ENCODE results near the gene IL5RA. TPM values are rescaled to one million over a fixed set of nuclear protein-coding genes. Genes with fewer than 3 reads are reported as not detected.

Gene IL5RA
- total RNA-seq, 2 experiments from 2014 or later, result not detected

DNA sequence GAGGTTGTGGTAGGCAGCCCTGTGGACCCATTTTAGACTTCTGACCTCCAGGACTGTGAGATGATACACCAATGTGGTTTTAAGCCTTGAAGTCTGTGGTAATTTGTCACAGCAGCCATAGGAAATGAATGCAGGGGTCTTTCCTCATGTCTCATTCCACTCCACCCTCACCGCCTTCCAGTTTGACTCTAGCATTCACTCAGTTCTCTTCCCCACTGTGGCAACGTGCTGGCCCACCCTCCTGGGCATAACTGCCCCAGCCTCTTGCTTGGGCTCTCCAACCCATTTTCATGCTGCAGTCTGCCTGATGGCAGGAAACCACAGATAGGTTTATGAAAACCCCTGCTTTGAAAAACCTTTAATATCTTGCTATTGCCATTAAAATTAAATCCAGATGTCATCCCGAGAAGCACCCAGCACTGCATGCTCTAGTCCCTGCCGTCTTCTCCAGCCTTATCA is 9.2 kb upstream of the IL5RA start:
- Mint-ChIP-seq H3K4me3 (no peak overlapping the region), H3K36me3 (no peaks in the 10 kb centered on the region), H3K27me3 (no peaks in the 10 kb centered on the region), H3K4me1 (no peaks in the 10 kb centered on the region), H3K9me3 (no peaks in the 10 kb centered on the region), H3K27ac (no peak overlapping the region)
- DNase-seq, result no peak

DNA sequence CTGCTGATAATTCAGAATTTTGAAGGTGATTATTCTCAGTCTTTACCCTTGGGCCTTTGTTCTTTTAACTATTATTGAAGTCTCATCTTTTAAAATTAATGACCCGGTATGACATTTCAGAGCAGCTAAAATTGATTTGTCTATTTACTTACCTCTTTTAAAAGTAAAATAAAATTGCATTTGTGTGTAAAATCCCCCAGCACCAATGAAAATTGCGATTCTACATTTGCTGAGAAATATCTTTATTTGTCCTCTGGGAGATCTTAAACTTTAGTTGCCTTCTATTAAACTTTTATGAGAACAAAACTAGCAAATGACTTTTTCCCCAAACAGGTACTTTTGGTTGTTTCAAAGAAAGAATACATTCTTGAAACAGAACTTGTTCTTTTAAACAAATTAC is 7.5 kb upstream of the IL5RA start:
- Mint-ChIP-seq H3K36me3 (no peaks in the 10 kb centered on the region), H3K4me3 (no peak overlapping the region), H3K9me3 (no peaks in the 10 kb centered on the region), H3K27me3 (no peaks in the 10 kb centered on the region), H3K4me1 (no peaks in the 10 kb centered on the region), H3K27ac (no peak overlapping the region)
- no peak for DNase-seq

DNA sequence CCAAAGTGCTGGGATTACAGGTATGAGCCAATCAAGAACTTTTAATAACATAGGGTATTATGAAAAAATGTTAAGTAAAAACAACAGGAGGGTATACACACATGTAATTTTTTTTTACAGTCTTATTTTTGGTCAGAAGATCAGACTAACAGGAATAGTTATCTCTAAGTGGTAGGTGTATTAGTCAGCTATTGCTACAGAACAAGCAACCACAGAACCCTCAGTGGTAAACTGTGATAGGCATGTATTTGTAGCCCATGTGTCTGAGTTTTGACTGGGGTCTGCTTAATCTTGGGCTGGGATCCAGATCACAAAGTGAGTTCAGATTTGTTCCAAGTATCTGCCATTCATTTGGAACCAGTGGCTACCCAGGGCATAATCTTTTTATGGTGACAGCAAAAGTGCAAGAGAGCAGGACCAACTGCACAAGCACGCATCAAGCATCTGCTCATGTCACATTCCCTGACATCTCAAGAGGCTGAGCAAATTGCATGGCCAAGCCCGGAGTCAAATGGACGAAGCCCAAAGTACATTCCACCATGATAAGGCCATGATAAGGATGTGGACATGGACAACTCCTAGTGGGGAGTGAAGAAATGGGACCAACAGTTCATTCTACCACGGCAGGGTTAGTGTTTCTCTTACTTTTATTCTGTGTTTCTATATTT is 3.0 kb upstream of the IL5RA start:
- peaks cover 5% of the 10 kb centered on the region for H3K27me3 Mint-ChIP-seq
- H3K27ac Mint-ChIP-seq, result no peak overlapping the region
- H3K4me3 Mint-ChIP-seq, result no peak overlapping the region
- H3K9me3 Mint-ChIP-seq, result no peaks in the 10 kb centered on the region
- peaks cover 4% of the 10 kb centered on the region for H3K4me1 Mint-ChIP-seq
- no peaks in the 10 kb centered on the region for H3K36me3 Mint-ChIP-seq
- no peak for DNase-seq

DNA sequence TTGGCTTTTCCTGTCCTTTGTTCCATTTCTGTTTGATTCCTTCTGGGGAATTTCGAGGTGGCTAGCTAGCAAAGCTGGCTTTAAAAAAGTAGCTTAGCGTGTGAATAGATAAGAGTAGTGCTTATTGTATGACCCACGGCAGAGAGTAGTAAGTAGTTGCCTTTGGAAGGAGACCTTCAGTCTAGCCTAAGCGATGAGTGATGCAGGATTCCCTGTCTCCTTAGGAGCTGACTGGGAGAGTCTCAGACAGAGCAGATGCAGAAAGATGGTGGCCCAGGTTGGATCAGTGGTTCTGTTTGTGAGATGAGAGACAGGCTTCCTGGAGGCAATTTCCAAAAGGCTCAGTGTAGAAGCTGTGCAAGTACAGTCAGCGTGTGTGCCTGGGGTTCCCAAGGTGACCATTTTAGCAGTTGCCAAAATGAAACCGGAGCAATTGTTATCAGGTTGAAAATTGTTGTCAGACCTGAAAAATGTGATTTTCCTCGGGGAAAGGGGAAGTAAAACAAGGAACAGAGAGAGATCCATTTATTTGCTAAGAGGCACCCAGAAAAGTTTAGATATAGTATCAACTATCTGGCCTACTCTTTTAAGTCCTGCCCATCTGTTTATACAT is 681 bp upstream of the IL5RA start:
- H3K27ac Mint-ChIP-seq, result no peak overlapping the region
- H3K4me3 Mint-ChIP-seq, result no peak overlapping the region
- peaks cover 14% of the 10 kb centered on the region for H3K27me3 Mint-ChIP-seq

DNA sequence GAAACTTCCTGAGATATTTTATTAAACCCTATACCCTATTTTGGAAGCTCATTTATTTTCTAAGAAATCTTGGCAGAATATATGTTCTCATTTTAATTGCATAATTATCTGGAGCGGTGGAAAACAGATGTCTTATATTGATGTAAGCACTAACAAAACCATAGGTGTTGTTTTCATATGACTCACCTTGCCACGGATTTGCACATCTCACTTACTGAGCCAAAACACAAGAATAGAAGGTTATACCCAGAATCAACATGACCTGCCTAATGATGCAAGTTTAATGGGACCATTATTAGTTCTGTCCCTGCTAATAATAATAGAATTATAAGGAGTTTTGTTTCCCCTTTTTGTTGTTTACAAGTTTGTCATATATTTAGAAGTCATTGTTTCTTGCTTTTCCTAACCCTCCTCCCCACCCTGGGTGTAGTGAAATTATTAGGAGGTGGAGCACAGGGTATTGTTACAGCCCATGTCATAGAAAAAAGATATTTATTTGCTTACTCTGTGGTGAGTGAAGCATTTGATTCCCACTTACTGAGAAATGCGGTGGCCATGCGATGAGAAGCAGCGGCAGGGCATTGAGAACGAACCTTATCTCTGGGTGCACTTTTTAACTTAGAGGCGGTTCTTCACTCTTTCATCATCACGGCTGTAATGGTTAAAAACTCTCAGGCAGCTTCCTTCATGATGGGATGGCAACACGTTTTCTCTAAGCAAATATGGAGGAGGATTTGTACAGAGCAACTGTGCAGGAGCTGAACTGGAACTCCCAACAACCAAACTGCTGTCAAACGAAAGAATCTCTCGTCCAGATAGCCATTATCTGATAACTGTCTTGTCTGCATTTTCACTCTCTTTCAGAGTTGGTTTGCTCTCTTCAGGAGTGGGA is 521 bp downstream of the IL5RA start:
- Mint-ChIP-seq H3K36me3 (no peaks in the 10 kb centered on the region), H3K4me1 (peaks cover 4% of the 10 kb centered on the region), H3K27ac (no peak overlapping the region), H3K4me3 (no peak overlapping the region), H3K27me3 (peaks cover 17% of the 10 kb centered on the region), H3K9me3 (no peaks in the 10 kb centered on the region)
- no peak for DNase-seq

More for the DNA sequence above, 681 bp upstream of the IL5RA start:
- H3K9me3 Mint-ChIP-seq, result no peaks in the 10 kb centered on the region
- DNase-seq, result no peak
- H3K36me3 Mint-ChIP-seq, result no peaks in the 10 kb centered on the region
- peaks cover 4% of the 10 kb centered on the region for H3K4me1 Mint-ChIP-seq

DNA sequence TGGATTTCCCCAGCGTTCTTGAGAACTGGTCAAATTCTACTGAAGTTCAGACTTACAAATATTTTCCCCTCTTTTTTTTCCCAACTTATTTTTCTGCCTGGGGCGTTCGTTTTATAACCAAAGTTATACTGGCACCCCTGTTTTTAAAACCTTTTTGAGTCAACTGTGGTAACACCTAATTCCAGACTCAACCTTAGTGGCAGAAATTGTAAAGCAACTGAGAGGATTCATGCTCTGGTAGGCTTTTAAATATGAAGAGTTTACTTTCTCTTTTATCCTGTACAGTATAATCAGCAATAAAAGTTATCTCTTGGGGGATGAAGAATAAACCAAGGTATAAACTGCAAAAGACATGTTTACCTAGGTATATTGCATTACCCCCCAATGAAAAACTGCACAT is 2.3 kb downstream of the IL5RA start:
- DNase-seq, result no peak
- Mint-ChIP-seq H3K36me3 (no peaks in the 10 kb centered on the region), H3K27me3 (peaks cover 17% of the 10 kb centered on the region), H3K4me3 (no peak overlapping the region), H3K27ac (no peak overlapping the region), H3K4me1 (peaks cover 4% of the 10 kb centered on the region), H3K9me3 (no peaks in the 10 kb centered on the region)

DNA sequence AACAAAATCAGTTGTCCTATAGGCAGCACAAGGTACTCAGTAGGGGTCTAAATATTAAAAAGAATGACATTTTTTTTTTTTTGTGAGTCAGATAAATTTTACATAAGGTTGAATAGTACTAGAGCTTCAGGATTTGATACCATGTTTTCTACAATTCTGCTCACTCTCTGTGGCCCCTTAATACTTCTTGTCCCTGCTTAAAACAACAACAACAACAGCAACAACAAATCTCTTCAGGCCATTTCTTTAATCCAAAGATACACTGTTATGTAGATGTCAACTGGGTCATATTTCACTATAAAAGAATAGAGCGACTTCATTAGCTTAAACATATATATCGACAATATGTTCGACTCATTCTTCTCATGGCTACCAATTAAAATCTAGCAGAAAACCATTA is 3.0 kb downstream of the IL5RA start:
- Mint-ChIP-seq H3K9me3 (no peaks in the 10 kb centered on the region), H3K36me3 (no peaks in the 10 kb centered on the region), H3K4me3 (no peak overlapping the region), H3K27me3 (peaks cover 17% of the 10 kb centered on the region), H3K4me1 (peaks cover 4% of the 10 kb centered on the region), H3K27ac (no peak overlapping the region)
- DNase-seq, result no peak

DNA sequence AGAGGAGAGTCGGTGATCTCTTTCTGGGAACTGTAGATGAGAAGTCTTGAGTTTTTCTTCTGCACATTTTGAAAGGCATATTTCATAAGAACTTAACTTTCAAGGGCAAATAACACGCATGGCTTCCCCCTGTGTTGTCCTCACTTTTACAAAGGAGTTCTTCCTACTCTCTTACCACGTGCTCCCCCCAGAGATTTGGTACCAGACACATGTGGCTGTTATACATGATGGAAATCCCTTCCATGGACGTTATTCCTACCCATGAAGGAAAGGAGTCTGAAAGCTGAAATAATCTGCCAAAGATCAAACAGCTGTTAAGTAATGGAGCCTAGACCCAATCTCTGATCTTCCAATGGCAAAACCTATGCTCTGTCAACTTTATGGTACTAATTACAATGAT is 4.4 kb downstream of the IL5RA start:
- no peak overlapping the region for H3K4me3 Mint-ChIP-seq
- no peak for DNase-seq
- H3K27me3 Mint-ChIP-seq, result peaks cover 14% of the 10 kb centered on the region
- no peak overlapping the region for H3K27ac Mint-ChIP-seq
- no peaks in the 10 kb centered on the region for H3K9me3 Mint-ChIP-seq
- H3K4me1 Mint-ChIP-seq, result peaks cover 4% of the 10 kb centered on the region
- H3K36me3 Mint-ChIP-seq, result no peaks in the 10 kb centered on the region

DNA sequence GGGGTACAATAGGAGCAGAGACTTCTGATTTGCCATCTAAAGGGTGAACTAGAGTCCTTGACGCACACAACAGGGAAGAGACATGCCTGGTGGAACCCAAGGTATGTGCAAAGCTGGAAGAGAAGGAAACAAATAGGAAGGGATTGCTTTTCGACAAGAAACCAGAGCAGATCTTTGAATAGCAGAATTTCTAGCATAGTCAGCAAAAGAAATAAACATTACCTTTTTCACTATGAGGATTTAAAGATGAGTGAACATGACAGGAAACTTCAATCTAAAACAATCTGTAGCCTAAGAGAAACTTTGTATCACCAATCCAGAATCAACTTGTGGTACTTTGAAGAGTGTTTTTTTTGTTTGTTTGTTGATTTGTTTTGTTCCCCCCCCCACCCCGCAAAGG is 4.9 kb downstream of the IL5RA start:
- H3K36me3 Mint-ChIP-seq, result no peaks in the 10 kb centered on the region
- no peak overlapping the region for H3K27ac Mint-ChIP-seq
- DNase-seq, result no peak
- H3K4me3 Mint-ChIP-seq, result no peak overlapping the region
- H3K27me3 Mint-ChIP-seq, result peaks cover 11% of the 10 kb centered on the region
- peaks cover 4% of the 10 kb centered on the region for H3K4me1 Mint-ChIP-seq
- H3K9me3 Mint-ChIP-seq, result no peaks in the 10 kb centered on the region

DNA sequence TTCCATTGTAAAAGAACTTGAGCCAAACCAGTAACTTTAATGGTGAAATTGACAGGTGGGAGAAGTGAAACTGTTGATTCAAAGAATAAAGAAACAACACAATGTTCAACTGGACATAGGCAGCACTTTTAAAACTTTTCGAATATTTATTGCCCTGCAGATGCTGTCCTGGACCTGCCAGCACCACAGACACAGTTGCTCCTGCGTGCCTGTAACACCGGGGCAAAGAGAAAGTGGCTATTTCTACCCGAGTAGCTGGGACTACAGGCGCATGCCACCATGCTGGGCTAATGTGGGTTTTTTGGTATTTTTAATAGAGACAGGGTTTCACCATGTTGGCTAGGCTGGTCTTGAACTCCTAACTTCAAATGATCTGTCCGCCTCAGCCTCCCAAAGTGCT is 7.4 kb downstream of the IL5RA start:
- H3K4me3 Mint-ChIP-seq, result no peak overlapping the region
- no peaks in the 10 kb centered on the region for H3K9me3 Mint-ChIP-seq
- no peaks in the 10 kb centered on the region for H3K36me3 Mint-ChIP-seq
- H3K27ac Mint-ChIP-seq, result no peak overlapping the region
- H3K27me3 Mint-ChIP-seq, result peaks cover 11% of the 10 kb centered on the region
- H3K4me1 Mint-ChIP-seq, result no peaks in the 10 kb centered on the region
- DNase-seq, result no peak

DNA sequence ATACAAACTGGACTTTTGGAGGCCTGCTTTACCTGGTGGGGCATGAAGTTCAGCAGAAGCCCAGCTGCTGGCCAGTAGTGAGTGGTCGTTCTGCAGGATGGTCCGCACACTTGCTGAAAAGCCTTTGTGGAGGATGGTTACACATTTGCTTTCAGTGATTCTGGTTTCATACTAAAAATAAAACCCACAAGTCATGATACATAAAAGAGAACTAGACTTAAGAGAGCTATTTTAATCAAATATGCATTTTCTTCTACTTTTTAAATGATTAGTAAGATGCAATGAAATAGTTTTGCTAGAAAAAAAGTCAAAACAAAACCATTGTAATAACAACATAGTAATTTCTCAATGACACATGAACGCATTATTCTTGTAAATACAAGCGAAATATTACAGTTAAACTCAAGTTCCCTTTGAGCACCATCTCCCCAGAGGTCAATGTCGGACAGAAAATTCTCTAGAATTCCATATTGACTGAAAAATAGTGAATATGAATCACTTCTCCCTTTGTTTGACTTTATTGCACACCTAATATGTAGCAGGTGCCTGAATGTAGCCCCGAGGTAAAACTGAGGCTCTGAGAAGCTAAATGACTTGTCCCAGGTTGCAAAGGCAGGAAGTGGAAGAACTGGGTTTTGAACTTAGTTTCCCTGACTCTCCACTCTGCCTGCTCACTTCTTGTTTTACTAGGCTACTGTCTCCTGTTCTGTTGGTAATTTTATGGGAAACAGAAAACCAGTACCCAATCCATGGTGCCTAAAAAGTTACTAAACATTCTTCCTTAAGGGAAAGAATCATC is 8.3 kb downstream of the IL5RA start:
- no peaks in the 10 kb centered on the region for H3K9me3 Mint-ChIP-seq
- no peaks in the 10 kb centered on the region for H3K36me3 Mint-ChIP-seq
- H3K4me3 Mint-ChIP-seq, result no peak overlapping the region
- no peaks in the 10 kb centered on the region for H3K4me1 Mint-ChIP-seq
- DNase-seq, result no peak
- no peak overlapping the region for H3K27ac Mint-ChIP-seq
- H3K27me3 Mint-ChIP-seq, result peaks cover 4% of the 10 kb centered on the region

DNA sequence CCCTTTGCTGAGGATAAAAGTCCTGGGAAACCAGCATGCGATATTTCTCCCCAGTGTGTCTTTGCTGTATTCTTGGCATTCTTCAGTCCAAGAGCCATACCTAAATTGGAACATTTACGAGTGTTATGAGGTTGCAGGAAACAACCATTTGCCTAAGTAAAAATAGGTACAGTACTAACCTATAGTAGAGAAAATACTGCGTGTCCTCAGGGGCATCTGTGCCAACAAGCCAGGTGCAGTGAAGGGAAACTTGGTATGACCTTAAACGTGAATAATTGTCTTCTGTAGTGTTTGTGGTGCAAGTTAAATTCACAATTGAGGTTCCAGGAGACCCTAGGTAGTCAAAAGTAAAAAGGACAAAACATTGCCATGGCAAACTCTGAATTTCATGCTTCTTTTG is 12.2 kb downstream of the IL5RA start:
- Mint-ChIP-seq H3K4me1 (no peaks in the 10 kb centered on the region), H3K27ac (no peak overlapping the region), H3K4me3 (no peak overlapping the region), H3K36me3 (no peaks in the 10 kb centered on the region), H3K9me3 (no peaks in the 10 kb centered on the region), H3K27me3 (no peaks in the 10 kb centered on the region)
- no peak for DNase-seq

DNA sequence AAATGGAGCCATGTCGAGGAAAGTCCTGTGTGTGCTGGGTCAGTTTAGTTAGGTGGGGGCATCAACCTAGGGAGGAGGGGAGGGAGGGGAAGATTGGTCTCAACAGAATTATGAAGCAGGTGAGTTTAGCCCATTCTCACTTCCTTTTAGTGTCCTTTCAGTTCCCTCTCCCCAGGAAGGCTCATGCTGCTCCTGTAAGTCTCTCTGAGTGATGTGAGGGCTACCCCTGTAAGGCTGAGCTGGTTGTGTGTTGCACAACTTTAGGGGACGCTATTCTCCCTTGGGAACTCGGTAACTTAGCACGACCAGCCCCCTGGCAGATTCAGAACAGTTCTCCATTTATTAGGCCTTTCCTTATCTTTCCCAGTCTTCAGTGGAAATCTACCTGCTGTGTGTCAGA is 21.2 kb downstream of the IL5RA start:
- H3K36me3 Mint-ChIP-seq, result no peaks in the 10 kb centered on the region

DNA sequence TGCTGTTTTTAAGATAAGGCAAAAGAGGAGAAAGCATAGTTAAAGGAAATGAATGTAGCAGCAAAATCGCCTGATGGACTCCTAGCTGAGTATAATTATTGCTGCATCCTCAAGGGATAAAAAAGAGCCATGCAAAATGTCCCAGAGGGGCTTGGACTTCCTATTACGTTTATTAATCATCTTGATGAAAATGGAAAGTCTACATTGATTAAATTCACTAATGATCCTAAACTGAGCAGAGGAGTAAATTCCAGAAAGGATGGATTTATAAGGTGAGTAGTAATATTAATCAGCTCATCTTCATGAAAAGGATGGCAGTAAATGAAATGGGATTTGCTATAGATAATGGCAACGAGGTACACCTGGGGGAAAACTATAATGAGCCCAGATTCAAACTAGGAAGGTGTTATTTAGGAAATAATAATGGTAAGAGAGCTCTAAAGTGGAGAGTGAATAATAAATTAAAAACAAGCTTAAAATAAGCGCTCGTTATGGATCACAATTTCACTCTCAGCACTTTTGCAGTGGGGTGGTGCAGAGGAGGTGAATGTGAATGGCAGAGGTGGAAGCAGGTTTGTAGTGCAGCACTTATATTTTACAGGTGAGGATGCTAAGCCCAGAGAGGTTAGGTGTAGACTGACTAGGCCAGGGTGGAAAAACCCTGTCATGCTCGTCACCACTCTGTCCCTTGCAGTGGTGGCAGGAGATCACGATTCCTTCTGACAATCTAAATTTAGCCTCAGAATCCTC is 22.3 kb downstream of the IL5RA start:
- H3K4me3 Mint-ChIP-seq, result no peak overlapping the region

More for the DNA sequence above, 21.2 kb downstream of the IL5RA start:
- no peak for DNase-seq
- Mint-ChIP-seq H3K9me3 (no peaks in the 10 kb centered on the region), H3K27ac (no peak overlapping the region), H3K4me1 (no peaks in the 10 kb centered on the region), H3K4me3 (no peak overlapping the region), H3K27me3 (no peaks in the 10 kb centered on the region)

More for the DNA sequence above, 22.3 kb downstream of the IL5RA start:
- no peak for DNase-seq
- no peak overlapping the region for H3K27ac Mint-ChIP-seq
- H3K27me3 Mint-ChIP-seq, result no peaks in the 10 kb centered on the region
- no peaks in the 10 kb centered on the region for H3K9me3 Mint-ChIP-seq
- H3K36me3 Mint-ChIP-seq, result no peaks in the 10 kb centered on the region
- H3K4me1 Mint-ChIP-seq, result no peaks in the 10 kb centered on the region
